ENCODE measurements around the gene DPP6. TPM values are rescaled to one million over a fixed set of nuclear protein-coding genes. Genes with fewer than 3 reads are reported as not detected.

Gene DPP6
- total and polyA plus RNA-seq, 9 of the 15 experiments (the other 6 are each of a cell fraction or from before 2014, with no cell fraction given), result not detected

- no peak for TF ChIP-seq ZNF253 (CRISPR knock-in tag; conservative IDR thresholded peaks at IDR 0.05)
- TF ChIP-seq BRF1 (IDR thresholded peaks at IDR 0.05; ENCODE audit: borderline replicate concordance, extremely low read depth, insufficient read length), result no peak
- no peak for TF ChIP-seq CEBPG (CRISPR knock-in tag; IDR thresholded peaks at IDR 0.05)
- no peak for TF ChIP-seq CEBPG (tag; conservative IDR thresholded peaks at IDR 0.05 in 1 of 2, IDR thresholded peaks at IDR 0.05 in 1 of 2)
- TF ChIP-seq HNRNPL (IDR thresholded peaks at IDR 0.05; ENCODE audit: low read depth, low read length), result no peak
- TF ChIP-seq XRCC3 (IDR thresholded peaks at IDR 0.05), result no peak
- no peak for TF ChIP-seq GABPA (tag; conservative IDR thresholded peaks at IDR 0.05; ENCODE audit: low read depth)
- no peak for TF ChIP-seq SMARCC2 (IDR thresholded peaks at IDR 0.05; ENCODE audit: low read depth)
- TF ChIP-seq ZNF212 (CRISPR knock-in tag; IDR thresholded peaks at IDR 0.05), result no peak
- TF ChIP-seq TAF7 (tag; IDR thresholded peaks at IDR 0.05), result no peak
- no peak for TF ChIP-seq TRIM25 (IDR thresholded peaks at IDR 0.05; ENCODE audit: borderline replicate concordance)
- TF ChIP-seq ETV5 (CRISPR knock-in tag; IDR thresholded peaks at IDR 0.05; ENCODE audit: low read depth), result no peak
- no peak for TF ChIP-seq ATF4 (CRISPR knock-in tag; IDR thresholded peaks at IDR 0.05)
- TF ChIP-seq ZBTB43 (CRISPR knock-in tag; IDR thresholded peaks at IDR 0.05), result no peak
- TF ChIP-seq SMAD4 (CRISPR knock-in tag; conservative IDR thresholded peaks at IDR 0.05), result no peak
- no peak for TF ChIP-seq FIP1L1 (IDR thresholded peaks at IDR 0.05; ENCODE audit: low read depth, low read length, poor library complexity, severe bottlenecking)
- no peak for TF ChIP-seq STAG1 (CRISPR knock-in tag; IDR thresholded peaks at IDR 0.05; ENCODE audit: borderline replicate concordance)
- CTCF ChIA-PET (ENCODE audit: low intra/inter-chr PET ratio), result no interaction called here
- BruUV-seq (replicated peaks), result no TSS peak
Observed at GRCh38 chr7:154757756-154758155, 705.6 kb downstream of the DPP6 start.

More at GRCh38 chr7:154757756-154758155, 705.6 kb downstream of the DPP6 start:
- Histone ChIP-seq H3K79me2 (ENCODE audit: control insufficient read depth, insufficient read depth, low read length) (no peaks in the 10 kb centered on the region), H3K4me2 (ENCODE audit: insufficient read depth, low read length) (no peak overlapping the region), H4K20me1 (replicated peaks; ENCODE audit: control insufficient read depth, insufficient read depth, low read length) (peaks cover 13% of the 10 kb centered on the region; the same call in 1 of the 2 replicates), H3K9me3 (replicated peaks; ENCODE audit: control insufficient read depth, insufficient read depth, low read depth, low read length) (no peaks in the 10 kb centered on the region), H2AFZ (ENCODE audit: low read depth, low read length) (no peak overlapping the region), H3K9me1 (ENCODE audit: control insufficient read depth, insufficient read depth, low read length) (no peaks in the 10 kb centered on the region), H3K27ac (ENCODE audit: extremely low read depth, low read depth, low read length) (no peak overlapping the region), H3K4me3 (no peak overlapping the region), H3K27me3 (ENCODE audit: control insufficient read depth in 2 of 2, insufficient read depth in 2 of 2, low read length in 2 of 2) (peaks cover 62 to 83% of the 10 kb centered on the region in 2 experiments), H3K4me1 (replicated peaks in 1 of 2; ENCODE audit: control insufficient read depth in 2 of 2, insufficient read depth in 2 of 2, low read length in 2 of 2) (no peaks in the 10 kb centered on the region), H3K36me3 (ENCODE audit: control insufficient read depth, insufficient read depth, low read length) (no peaks in the 10 kb centered on the region), H3K9ac (ENCODE audit: insufficient read depth in 1 of 2, low read depth in 2 of 2, low read length in 2 of 2) (no peak overlapping the region)
- FAIRE-seq, result no peak
- DNase-seq (ENCODE audit: extremely low read depth in 1 of 4, low spot score in 3 of 4), result no peak
- intact Hi-C loops (cut with micrococcal nuclease), result no loop called here
- POLR2A ChIA-PET, result interaction anchor here (0.9 kb wide), 1 partner anchor 32 kb away, joined by 4 read pairs; no protein-coding TSS in a partner anchor
- WGBS (ENCODE audit: insufficient coverage, low coverage, missing lambda C conversion rate), result 8% methylated on average over 8 of the region's 13 CpGs
- no peak for ATAC-seq
- in situ Hi-C loops (cut with MboI), result no loop called here
